Endothelial cell of umbilical vein (primary cell): ENCODE measurements around the gene MOB2. TPM values are rescaled to one million over a fixed set of nuclear protein-coding genes. Genes with fewer than 3 reads are reported as not detected.
A peak's percentile ranks its signal among the peaks of the same experiment; 100 is the strongest.

ENCODE experiments used
- BruUV-seq: library from RNA; stranded (reverse); fragments of 400-500 nt; replicated peaks from 2 replicates; lab custom pipeline; 2021; lab: Mats Ljungman, UMichigan
- CTCF ChIA-PET: fragments of 300-600, 350-600 bp; sonication (Branson Sonifier 250); formaldehyde crosslinking; loops from one replicate; lab custom pipeline; 2021; ENCODE audit warnings: antibody characterized with exemption, inconsistent platforms; lab: Charles Lee
- POLR2A ChIA-PET: fragments of 300-600, 350-600 bp; sonication (Branson Sonifier 250); formaldehyde crosslinking; loops from one replicate; lab custom pipeline; 2021; ENCODE audit warnings: antibody characterized with exemption, inconsistent platforms; lab: Charles Lee
- DNase-seq: peaks from one replicate; pipeline ENCODE4 v3.0.0-alpha.2; 2011; ENCODE audit warnings: low read depth, low spot score
- FAIRE-seq: peaks from 2 replicates; lab custom pipeline; 2011; peaks lifted over from hg19 to GRCh38; lab: Jason Lieb, UNC
- H2AFZ ChIP-seq: 2 replicates; pipeline ENCODE4 v1.6.0; 2012; ENCODE audit warnings: low read depth, low read length, control low read depth, inconsistent platforms
- H3K27ac ChIP-seq: 2 replicates; pipeline ENCODE4 v1.5.1; 2011; ENCODE audit warnings: low read depth, mild to moderate bottlenecking, control low read depth, low read length, moderate library complexity; ENCODE audit not compliant: insufficient read depth
- H3K27me3 ChIP-seq, 2 experiments: 2 replicates each; pipeline versions ENCODE4 v1.6.0 to v1.6.1; 2011; ENCODE audit warnings: low read length in 2 of 2, mixed read lengths in 1 of 2; ENCODE audit not compliant: control insufficient read depth in 2 of 2, insufficient read depth in 2 of 2
- H3K36me3 ChIP-seq, 2 experiments: 2 replicates in 1 of 2; 3 replicates in 1 of 2; pipeline ENCODE4 v1.5.1; 2011; ENCODE audit warnings: low read length in 2 of 2, mild to moderate bottlenecking in 1 of 2, moderate library complexity in 1 of 2; ENCODE audit not compliant: control insufficient read depth in 2 of 2, insufficient read depth in 2 of 2; ENCODE audit errors: extremely low read depth in 1 of 2
- H3K4me1 ChIP-seq: 3 replicates; pipeline ENCODE4 v1.5.1; 2011; ENCODE audit warnings: mild to moderate bottlenecking, low read length; ENCODE audit not compliant: control insufficient read depth, insufficient read depth; ENCODE audit errors: extremely low read depth
- H3K4me2 ChIP-seq: 2 replicates; pipeline ENCODE4 v1.6.1; 2011; ENCODE audit warnings: low read length, control low read depth, mixed read lengths; ENCODE audit not compliant: insufficient read depth
- H3K4me3 ChIP-seq, 3 experiments: fragments of 200-600 bp in 1 of 3; sonication (generic), shearing (Covaris generic) in 1 of 3; replicated peaks in 1 of 3; 2 replicates each; pipeline ENCODE4 v1.5.1; 2011 to 2016; ENCODE audit warnings: control low read depth in 3 of 3, low read length in 3 of 3, mild to moderate bottlenecking in 2 of 3, inconsistent platforms in 1 of 3, low read depth in 1 of 3, moderate library complexity in 1 of 3; ENCODE audit not compliant: insufficient read depth in 1 of 3
- H3K79me2 ChIP-seq: 2 replicates; pipeline ENCODE4 v1.6.0; 2012; ENCODE audit warnings: low read length, inconsistent platforms; ENCODE audit not compliant: control insufficient read depth, insufficient read depth
- H3K9ac ChIP-seq: replicated peaks from 2 replicates; pipeline ENCODE3; 2011; ENCODE audit warnings: low read length, control low read depth; ENCODE audit not compliant: insufficient read depth; ENCODE audit errors: extremely low read depth
- H3K9me1 ChIP-seq: replicated peaks from 3 replicates; pipeline ENCODE4 v1.6.0; 2011; ENCODE audit warnings: mild to moderate bottlenecking, low read length; ENCODE audit not compliant: control insufficient read depth, insufficient read depth; ENCODE audit errors: extremely low read depth
- H3K9me3 ChIP-seq: replicated peaks from 2 replicates; pipeline ENCODE4 v1.5.1; 2012; ENCODE audit warnings: low read length, inconsistent platforms; ENCODE audit not compliant: control insufficient read depth, insufficient read depth
- H4K20me1 ChIP-seq: replicated peaks from 2 replicates; pipeline ENCODE3; 2011; ENCODE audit warnings: mild to moderate bottlenecking, low read length; ENCODE audit not compliant: control insufficient read depth, insufficient read depth; ENCODE audit errors: extremely low read depth
- CTCF ChIP-seq, 2 donors: IDR thresholded peaks; 1 replicate in 1 of 2; 2 replicates in 1 of 2; pipeline ENCODE4 v1.5.1; 2011; ENCODE audit warnings: low read length in 2 of 2, mild to moderate bottlenecking in 2 of 2, moderate library complexity in 2 of 2, control low read depth in 1 of 2, inconsistent platforms in 1 of 2, low read depth in 1 of 2; ENCODE audit not compliant: insufficient read depth in 1 of 2; ENCODE audit errors: extremely low read depth in 1 of 2
- EZH2 ChIP-seq: IDR thresholded peaks from 2 replicates; pipeline ENCODE4 v1.6.1; 2012; ENCODE audit warnings: borderline replicate concordance, low read depth, mild to moderate bottlenecking, moderate library complexity, low read length, inconsistent platforms; ENCODE audit not compliant: severe bottlenecking
- FOS ChIP-seq: IDR thresholded peaks from 2 replicates; pipeline ENCODE4 v1.6.1; 2011; ENCODE audit warnings: mild to moderate bottlenecking, low read length, moderate library complexity, borderline replicate concordance; ENCODE audit not compliant: insufficient read depth
- GATA2 ChIP-seq: IDR thresholded peaks from 2 replicates; pipeline ENCODE4 v1.7.0; 2011; ENCODE audit warnings: low read depth, mild to moderate bottlenecking, moderate library complexity, mixed read lengths, low read length; ENCODE audit not compliant: insufficient read length, insufficient read depth
- MAX ChIP-seq: IDR thresholded peaks from 2 replicates; pipeline ENCODE4 v1.6.1; 2011; ENCODE audit not compliant: insufficient read depth, insufficient read length
- MYC ChIP-seq: IDR thresholded peaks from one replicate; pipeline ENCODE4 v1.6.1; 2011; ENCODE audit warnings: mild to moderate bottlenecking, low read depth, low read length
- POLR2A ChIP-seq: IDR thresholded peaks from 2 replicates; pipeline ENCODE4 v1.6.1; 2012; ENCODE audit warnings: low read depth, mild to moderate bottlenecking, control low read depth, low read length
- POLR2AphosphoS5 ChIP-seq: IDR thresholded peaks from 2 replicates; pipeline ENCODE4 v1.6.1; 2012; ENCODE audit warnings: low read depth, mild to moderate bottlenecking, control low read depth, low read length, moderate library complexity; ENCODE audit not compliant: insufficient read depth
- dilution Hi-C: fragments of 300-500 bp; cut with MboI; formaldehyde crosslinking; loops from one replicate; pipeline ENCODE4 v1.15.0; 2019; ENCODE audit warnings: low sequenced_read_pairs; ENCODE audit not compliant: extremely low pct_ligation_motif_present
- intact Hi-C: fragments of 100-400 bp; cut with micrococcal nuclease; formaldehyde crosslinking; loops from one replicate; pipeline ENCODE4 v1.10.0; 2022
- polyA plus RNA-seq, 4 experiments: library from polyadenylated mRNA; depleted of rRNA in 3 of 4; stranded (reverse) in 3 of 4; unstranded in 1 of 4; fragments of >200 nt; gene quantifications; 2 replicates each; pipeline versions ENCODE4 v1.2.1 to v1.2.3, GENCODE V29; 2011 to 2012; ENCODE audit warnings: missing spikeins in 1 of 4
- total RNA-seq: library from RNA; stranded (reverse); gene quantifications from 2 replicates; pipeline ENCODE4 v1.2.3, GENCODE V29; 2021

Gene MOB2
- total and polyA plus RNA-seq, 2 donors (not counting 3 experiments of a cell fraction or from before 2014, with no cell fraction given), result 38.2 to 50.6 TPM

GRCh38 chr11:1458340-1459218, 28.0 kb downstream of the MOB2 start:
- H3K27me3 ChIP-seq, result no peaks in the 10 kb centered on the region
- FAIRE-seq (no peak), DNase-seq (no peak)
- no peaks in the 10 kb centered on the region for H3K9me1 ChIP-seq
- no peaks in the 10 kb centered on the region for H3K36me3 ChIP-seq
- H2AFZ ChIP-seq, result no peak overlapping the region
- peak; percentile 5 to 53 for TF ChIP-seq CTCF (IDR thresholded peaks at IDR 0.05; ENCODE audit: extremely low read depth in 1 of 2, insufficient read depth in 1 of 2, low read depth in 1 of 2, low read length in 2 of 2)
- TF ChIP-seq EZH2, result no peak
- no peak overlapping the region for H3K9ac ChIP-seq
- no peak overlapping the region for H3K4me2 ChIP-seq
- H4K20me1 ChIP-seq, result no peaks in the 10 kb centered on the region
- POLR2A ChIA-PET, result no interaction called here
- no peaks in the 10 kb centered on the region for H3K4me1 ChIP-seq
- no peak overlapping the region for H3K27ac ChIP-seq
- dilution Hi-C loops (no loop called here), intact Hi-C loops (loop anchor here (1.0 kb wide), 1 partner anchor 57 kb away; no protein-coding TSS in a partner anchor)
- no peak overlapping the region for H3K4me3 ChIP-seq
- H3K79me2 ChIP-seq, result no peaks in the 10 kb centered on the region
- CTCF ChIA-PET, result interaction anchor here (0.6 to 1.3 kb wide), 3 partner anchors 35 to 116 kb away, joined by 3 to 6 read pairs (median 3); no protein-coding TSS in a partner anchor
- no TSS peak for BruUV-seq
- H3K9me3 ChIP-seq, result no peaks in the 10 kb centered on the region

- no peak for TF ChIP-seq EZH2
- TF ChIP-seq POLR2A, result no peak
- TF ChIP-seq CTCF (IDR thresholded peaks at IDR 0.05; ENCODE audit: extremely low read depth in 1 of 2, insufficient read depth in 1 of 2, low read depth in 1 of 2, low read length in 2 of 2), result no peak
- no peak for TF ChIP-seq MAX
- TF ChIP-seq FOS, result no peak
- no peak for TF ChIP-seq GATA2
- TF ChIP-seq POLR2AphosphoS5, result no peak
- TF ChIP-seq MYC, result no peak
- intact Hi-C loops, result loop anchor here (1.0 kb wide), 1 partner anchor 57 kb away; no protein-coding TSS in a partner anchor
- POLR2A ChIA-PET, result no interaction called here
- Histone ChIP-seq H3K9me3 (no peaks in the 10 kb centered on the region), H3K36me3 (no peaks in the 10 kb centered on the region), H2AFZ (no peak overlapping the region), H3K9ac (no peak overlapping the region), H3K27me3 (no peaks in the 10 kb centered on the region), H4K20me1 (no peaks in the 10 kb centered on the region), H3K4me3 (no peak overlapping the region), H3K9me1 (no peaks in the 10 kb centered on the region), H3K4me2 (no peak overlapping the region), H3K27ac (no peak overlapping the region), H3K4me1 (no peaks in the 10 kb centered on the region), H3K79me2 (no peaks in the 10 kb centered on the region)
- FAIRE-seq (no peak), DNase-seq (no peak)
- no TSS peak for BruUV-seq
- dilution Hi-C loops, result no loop called here
- CTCF ChIA-PET, result interaction anchor here (0.6 to 1.3 kb wide), 3 partner anchors 35 to 117 kb away, joined by 3 to 6 read pairs (median 3); no protein-coding TSS in a partner anchor
Observed at GRCh38 chr11:1457856-1458255, 28.7 kb downstream of the MOB2 start.
